ENCODE measurements around the gene DNM2. TPM values are rescaled to one million over a fixed set of nuclear protein-coding genes. Genes with fewer than 3 reads are reported as not detected.

Gene DNM2
- total and polyA plus RNA-seq, 10 of the 15 experiments (the other 5 are each of a cell fraction or from before 2014, with no cell fraction given), result 1.2 to 146 (median 68.9) TPM

- Histone ChIP-seq H3K9me3 (replicated peaks; ENCODE audit: control insufficient read depth, insufficient read depth, low read length) (no peaks in the 10 kb centered on the region), H3K4me2 (ENCODE audit: control insufficient read depth, insufficient read depth) (no peak overlapping the region), H3K36me3 (ENCODE audit: control insufficient read depth in 2 of 2, insufficient read depth in 2 of 2, low read length in 1 of 2) (peaks cover 57 to 76% of the 10 kb centered on the region in 2 experiments), H3K79me2 (ENCODE audit: control insufficient read depth, insufficient read depth, low read length) (no peaks in the 10 kb centered on the region), H3K9ac (ENCODE audit: control insufficient read depth, insufficient read depth, low read length) (no peak overlapping the region), H3K4me3 (no peak overlapping the region), H3K27ac (ENCODE audit: control insufficient read depth, insufficient read depth) (no peak overlapping the region), H4K20me1 (ENCODE audit: control insufficient read depth, insufficient read depth) (peaks cover 2% of the 10 kb centered on the region; the same call in 1 of the 2 replicates), H3K4me1 (ENCODE audit: control insufficient read depth, insufficient read depth, low read length) (no peaks in the 10 kb centered on the region), H2AFZ (ENCODE audit: control insufficient read depth, low read depth, low read length) (no peak overlapping the region), H3K27me3 (replicated peaks in 1 of 2; ENCODE audit: control insufficient read depth in 2 of 2, insufficient read depth in 2 of 2, low read length in 1 of 2) (no peaks in the 10 kb centered on the region)
- no TSS peak for BruUV-seq (replicated peaks)
- no peak for DNase-seq (ENCODE audit: low read depth, low spot score)
- intact Hi-C loops (cut with micrococcal nuclease; ENCODE audit: unreplicated experiment) (no loop called here), in situ Hi-C loops (cut with MboI) (no loop called here)
- WGBS (ENCODE audit: insufficient coverage, insufficient replicate concordance, low lambda C conversion rate, missing lambda C conversion rate), result 96% methylated on average over 15 of the region's 15 CpGs
- ChIA-PET RAD21 (ENCODE audit: unreplicated experiment) (no interaction called here), SMC1A (ENCODE audit: uncharacterized antibody, unreplicated experiment) (no interaction called here), CTCF (interaction anchor here (0.9 kb wide), 1 partner anchor 16 kb away, joined by 3 read pairs; no protein-coding TSS in a partner anchor), POLR2A (no interaction called here)
- FAIRE-seq, result no peak
- no peak for ATAC-seq
- no peak for TF ChIP-seq ZNF592 (IDR thresholded peaks at IDR 0.05)
- TF ChIP-seq SMARCA5 (IDR thresholded peaks at IDR 0.05), result no peak
- TF ChIP-seq POLR2AphosphoS5 (IDR thresholded peaks at IDR 0.05; ENCODE audit: low read length), result 0 out of 2 replicates have a peak, but pooled peaks have one; percentile 38
- TF ChIP-seq SP1 (IDR thresholded peaks at IDR 0.05; ENCODE audit: low read depth, low read length), result no peak
- no peak for TF ChIP-seq PBX3 (IDR thresholded peaks at IDR 0.05; ENCODE audit: insufficient replicate concordance, low read depth, low read length)
These were observed 34.8 kb upstream of the DNM2 start for GRCh38 chr19:10683064-10683426.
